GM18861 (cell line): Measurements from ENCODE around the gene DDX56.
"Not testable (repeated sequence)": the region's sequence is repeated elsewhere in the genome, so short reads cannot be mapped to it uniquely, and the experiment has no call there.

ENCODE experiments used
- ATAC-seq: cut with Tn5 transposase; IDR thresholded peaks from one replicate; pipeline ENCODE4 v1.9.1; 2021; ENCODE audit not compliant: unreplicated experiment

The DDX56 gene

DNA sequence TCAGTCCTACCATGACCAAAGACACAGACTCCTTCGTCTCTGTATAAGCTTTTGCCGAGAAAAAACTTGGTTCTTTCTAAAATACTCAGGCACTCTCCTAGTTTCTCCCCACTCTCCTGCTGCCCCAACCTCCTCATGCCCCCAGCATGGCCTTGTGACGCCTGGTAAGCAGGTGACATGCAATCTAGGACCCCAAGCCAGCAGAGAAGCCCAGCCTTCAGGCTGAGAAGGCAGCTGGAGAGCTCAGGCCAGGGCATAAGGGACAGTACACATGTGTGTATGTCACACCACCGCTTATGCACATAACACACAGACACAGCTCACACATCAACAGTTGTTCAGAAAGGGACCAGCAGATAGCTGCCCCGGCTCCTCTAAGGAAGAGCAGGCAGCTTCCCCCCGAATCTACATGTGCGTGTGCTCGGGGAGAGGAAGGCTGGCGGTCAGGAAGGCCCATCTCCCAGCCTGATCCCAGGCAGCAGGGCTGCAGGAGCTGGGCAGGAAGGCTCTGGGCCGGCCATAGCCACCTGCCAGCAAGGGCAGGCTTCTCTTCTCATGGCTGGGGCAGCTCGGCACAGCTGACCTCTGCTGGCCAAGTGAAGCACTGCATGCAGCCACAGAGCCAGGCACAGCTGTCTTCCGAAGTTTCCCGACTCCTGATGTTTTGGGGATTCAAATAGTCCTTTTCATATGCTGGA, 8.5 kb downstream of the DDX56 start:
- ATAC-seq = peak; percentile 55

DNA sequence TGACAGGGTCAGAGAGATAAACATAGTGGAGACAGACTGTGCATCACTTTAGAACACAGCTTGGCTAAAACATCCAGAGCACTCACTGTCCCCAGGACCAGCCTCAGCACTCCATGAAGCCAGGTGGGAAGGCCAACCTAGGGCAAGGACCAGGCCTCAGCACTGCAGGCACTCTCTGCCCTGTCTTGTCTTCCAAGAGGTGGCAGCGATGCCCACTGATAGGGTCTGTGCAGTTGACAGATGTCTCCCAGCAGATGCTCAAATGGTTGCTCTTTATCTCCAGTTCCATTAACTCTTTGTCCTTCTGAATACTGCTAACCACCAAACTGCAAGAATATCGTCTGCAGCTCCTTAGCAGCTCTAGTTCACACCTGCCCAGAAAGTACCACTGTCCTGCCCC, 9.1 kb downstream of the DDX56 start:
- ATAC-seq = no peak

DNA sequence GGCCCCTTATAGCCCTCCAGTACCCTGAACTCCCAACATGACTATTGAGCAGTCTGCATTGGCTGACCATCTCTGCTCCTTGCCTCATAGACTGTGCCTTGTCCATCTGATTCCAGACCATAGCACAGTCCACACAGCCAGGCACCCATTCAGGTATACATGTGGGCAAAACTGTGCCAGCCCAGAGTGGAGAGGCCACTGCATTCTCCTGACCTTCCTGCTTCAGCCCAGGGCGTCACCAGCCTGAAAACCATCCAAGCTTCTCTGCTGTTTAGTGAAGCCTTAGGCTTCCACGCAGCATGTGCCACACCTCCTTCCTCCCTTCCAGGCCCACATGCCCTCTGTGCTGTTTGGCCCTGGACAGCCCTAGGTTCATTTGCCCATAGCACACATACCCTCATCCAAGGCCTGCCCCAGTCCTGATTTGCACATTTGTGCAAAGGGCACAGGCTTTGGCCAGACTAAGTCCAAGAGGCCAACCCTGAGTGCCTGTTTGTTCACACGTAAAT, 10.5 kb downstream of the DDX56 start:
- no peak for ATAC-seq

DNA sequence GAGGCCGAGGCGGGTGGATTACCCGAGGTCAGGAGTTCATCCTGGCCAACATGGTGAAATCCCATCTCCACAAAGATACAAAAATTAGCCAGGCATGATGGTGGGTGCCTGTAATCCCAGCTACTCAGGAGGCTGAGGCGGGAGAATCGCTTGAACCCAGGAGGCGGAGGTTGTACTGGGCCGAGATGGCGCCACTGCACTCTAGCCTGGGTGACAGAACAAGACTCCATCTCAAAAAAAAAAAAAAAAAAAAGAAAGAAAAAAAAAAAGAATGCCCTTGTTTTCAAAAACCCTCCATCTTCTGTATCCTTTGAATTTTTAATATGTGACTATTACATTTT, 11.1 kb downstream of the DDX56 start:
- ATAC-seq = not testable (repeated sequence)

DNA sequence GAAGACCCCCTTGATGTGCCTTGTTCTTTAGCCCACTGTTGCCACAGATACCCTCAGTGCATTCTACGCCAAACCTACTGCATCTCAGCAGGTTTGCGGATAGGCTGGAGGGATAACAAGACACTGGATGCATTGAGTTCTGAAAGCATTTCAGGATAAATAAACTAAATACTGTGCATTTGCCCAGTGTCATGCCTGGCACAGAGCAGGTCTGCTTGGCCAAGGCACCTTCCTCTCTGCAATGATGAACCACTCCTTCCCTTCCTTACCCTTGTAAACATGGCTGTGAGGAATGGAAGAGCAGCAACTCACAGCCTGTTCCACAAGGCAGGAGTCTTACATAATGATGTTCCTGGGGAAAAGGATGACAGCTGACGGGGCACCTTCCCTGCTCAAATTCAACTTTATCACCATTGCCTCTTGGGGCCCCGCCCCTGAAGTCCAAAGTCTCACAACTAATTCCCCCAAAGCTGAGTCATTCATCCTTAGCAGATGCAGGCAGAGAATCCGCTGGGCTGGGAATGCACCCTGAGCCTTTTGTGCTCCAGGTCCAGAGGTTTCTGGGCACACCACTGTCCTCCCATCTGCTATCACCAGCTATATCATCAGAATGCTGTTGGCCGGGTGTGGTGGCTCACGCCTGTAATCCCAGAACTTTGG, 11.6 kb downstream of the DDX56 start:
- no peak for ATAC-seq

DNA sequence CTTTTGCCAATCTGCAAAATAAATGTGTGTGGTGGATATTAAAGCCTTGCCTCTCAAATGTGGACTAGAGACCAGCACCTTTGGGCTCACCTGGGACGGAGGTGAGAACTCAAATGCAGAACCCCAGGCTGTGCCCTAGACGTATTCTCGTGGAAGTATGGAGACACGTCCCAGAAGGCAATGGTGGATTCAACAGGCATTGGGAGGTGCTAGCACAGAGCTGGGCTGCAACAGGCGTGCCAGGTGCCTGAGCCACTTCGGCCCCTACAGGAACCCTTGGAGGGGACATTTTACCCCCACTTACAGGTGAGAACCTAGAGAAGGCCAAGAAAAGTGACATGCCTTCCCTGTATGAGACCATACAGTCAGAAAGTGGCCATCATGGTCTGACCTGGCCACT, 12.2 kb downstream of the DDX56 start:
- no peak for ATAC-seq

DNA sequence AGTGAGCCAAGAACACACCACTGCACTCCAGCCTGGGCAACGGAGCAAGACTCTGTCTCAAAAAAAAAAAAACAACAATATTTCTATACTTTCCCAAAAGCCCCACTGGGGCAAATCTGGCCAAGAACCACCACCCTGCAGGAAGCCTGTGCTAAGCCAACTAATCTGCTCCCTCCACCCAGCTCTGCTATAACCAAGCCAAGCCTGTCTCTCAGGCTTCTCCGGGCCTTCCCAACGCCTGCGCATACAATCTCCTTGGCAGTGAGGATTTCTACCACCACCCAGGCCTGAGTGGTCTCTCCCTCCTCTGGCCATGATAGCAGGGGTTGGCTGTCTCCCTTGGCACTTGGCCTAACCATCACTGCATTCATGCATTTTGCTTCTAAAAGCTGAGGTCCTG, 14.2 kb downstream of the DDX56 start:
- ATAC-seq = no peak

DNA sequence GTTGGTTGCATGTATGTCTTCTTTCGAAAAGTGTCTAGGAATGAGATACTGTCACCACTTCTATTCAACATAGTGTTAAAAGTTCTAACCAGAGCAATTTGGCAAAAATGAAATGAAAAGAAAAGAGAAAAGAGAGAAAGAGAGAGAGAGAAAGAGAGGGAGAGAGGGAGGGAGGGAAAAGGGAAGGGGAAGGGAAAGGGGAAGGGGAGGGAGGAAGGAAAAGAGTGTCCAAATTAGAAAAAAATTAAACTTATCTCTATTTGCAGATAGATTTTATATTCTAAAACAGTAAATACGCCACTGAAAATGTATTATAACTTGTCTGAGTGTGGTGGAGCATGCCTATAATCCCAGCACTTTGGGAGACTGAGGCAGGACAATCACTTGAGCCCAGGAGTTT, 16.2 kb downstream of the DDX56 start:
- ATAC-seq = no peak

DNA sequence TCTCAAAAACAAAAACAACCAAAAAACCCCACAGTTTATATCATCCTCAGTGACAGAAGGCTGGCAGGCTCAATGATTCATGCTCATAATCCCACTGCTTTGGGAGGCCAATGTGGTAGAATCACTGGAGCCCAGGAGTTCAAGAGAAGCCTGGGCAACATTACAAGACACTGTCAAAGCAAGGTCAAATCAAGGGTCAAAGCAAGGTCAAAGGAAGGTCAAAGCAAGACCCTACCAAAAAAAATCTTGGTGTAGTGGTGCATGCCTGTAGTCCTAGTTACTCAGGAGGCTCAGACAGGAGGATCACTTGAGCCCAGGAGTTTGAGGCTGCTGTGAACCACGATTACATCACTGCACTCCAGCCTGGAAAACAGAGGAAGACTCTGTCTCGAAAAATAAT, 18.4 kb downstream of the DDX56 start:
- ATAC-seq = no peak

DNA sequence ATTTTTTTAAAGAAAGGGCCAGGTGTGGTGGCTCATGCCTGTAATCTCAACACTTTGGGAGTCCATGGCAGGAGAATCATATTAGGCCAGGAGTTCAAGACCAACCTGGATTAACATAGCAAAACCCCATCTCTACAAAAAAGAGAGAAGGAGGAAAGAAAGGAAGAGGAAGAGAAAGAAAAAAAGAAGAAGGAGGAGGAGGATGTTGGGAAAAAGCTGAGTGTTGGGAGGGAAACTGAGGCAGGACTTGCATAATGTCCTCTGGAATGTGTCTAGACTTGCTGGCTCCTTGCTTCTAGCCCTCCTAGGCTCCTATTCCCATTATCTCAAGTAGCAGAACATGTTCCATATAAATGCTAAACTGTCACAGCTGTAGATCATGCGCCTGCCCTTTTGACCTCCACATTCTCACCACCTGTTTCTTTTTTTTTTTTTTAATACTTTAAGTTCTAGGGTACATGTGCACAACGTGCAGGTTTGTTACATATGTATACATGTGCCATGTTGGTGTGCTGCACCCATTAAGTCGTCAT, 21.2 kb downstream of the DDX56 start:
- not testable (repeated sequence) for ATAC-seq

DNA sequence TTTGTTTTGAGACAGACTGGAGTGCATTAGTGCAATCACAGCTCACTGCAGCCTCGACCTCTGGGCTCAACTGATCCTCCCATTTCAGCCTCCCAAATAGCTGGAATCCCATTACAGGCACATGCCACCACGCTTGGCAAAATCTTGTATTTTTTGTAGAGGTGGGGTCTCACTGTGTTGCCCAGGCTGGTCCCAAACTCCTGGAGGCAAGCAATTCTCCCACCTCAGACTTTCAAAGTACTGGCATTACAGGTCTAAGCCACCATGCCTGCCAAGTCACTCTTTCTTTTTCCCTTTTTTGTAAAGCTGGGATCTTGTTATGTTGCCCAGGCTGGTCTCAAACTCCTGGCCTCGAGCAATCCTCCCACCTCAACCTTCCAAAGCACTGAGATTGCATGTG, 24.3 kb downstream of the DDX56 start:
- ATAC-seq = no peak

DNA sequence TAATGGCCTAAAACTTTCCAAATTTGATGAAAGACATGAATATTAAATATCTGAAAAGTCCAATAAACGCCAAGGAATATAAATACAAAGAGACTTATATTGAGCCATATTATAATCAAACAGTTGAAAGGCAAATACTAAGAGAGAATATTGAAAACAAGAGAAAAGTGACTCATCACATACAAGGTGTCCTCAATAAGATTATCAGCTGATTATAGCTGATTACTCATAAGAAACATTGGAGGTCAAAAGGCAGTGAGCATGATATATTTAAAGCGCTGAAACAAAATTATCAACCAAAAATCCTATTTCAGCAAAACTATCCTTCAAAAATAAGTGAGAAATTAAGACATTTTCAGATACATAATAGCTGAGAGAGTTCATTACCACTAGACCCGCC, 24.8 kb downstream of the DDX56 start:
- ATAC-seq = no peak

DNA sequence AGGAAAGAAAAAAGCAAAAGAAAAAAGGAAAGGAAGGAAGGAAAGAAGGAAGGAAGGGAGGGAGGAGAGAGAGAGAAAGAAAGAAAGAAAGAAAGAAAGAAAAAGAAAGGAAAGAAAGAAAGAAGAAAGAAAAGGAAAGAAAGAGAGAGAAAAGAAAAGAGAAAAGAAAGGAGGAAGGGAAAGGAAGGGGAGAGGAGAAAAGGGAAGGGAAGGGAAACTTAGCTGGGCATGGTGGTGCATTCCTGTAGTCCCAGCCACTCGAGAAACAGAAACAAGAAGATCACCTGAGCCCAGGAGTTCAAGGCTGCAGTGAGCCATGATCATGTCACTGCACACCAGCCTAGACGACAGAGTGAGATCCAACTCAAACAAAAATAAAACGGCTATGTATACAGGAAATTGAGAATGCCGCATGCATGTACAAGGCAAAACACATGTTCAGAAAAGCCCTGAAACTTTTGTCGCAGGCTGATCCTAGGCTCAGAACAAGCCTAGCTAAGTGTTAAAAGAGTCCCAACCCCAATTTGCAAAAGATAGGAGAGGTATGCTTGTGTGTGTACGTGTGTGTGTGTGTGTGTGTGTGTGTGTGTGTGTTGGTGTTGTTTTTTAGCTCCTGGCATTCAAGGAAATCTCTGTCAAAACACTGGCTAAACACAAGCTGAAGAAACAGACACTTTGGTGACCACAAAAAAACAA, 26.0 kb downstream of the DDX56 start:
- no peak for ATAC-seq

DNA sequence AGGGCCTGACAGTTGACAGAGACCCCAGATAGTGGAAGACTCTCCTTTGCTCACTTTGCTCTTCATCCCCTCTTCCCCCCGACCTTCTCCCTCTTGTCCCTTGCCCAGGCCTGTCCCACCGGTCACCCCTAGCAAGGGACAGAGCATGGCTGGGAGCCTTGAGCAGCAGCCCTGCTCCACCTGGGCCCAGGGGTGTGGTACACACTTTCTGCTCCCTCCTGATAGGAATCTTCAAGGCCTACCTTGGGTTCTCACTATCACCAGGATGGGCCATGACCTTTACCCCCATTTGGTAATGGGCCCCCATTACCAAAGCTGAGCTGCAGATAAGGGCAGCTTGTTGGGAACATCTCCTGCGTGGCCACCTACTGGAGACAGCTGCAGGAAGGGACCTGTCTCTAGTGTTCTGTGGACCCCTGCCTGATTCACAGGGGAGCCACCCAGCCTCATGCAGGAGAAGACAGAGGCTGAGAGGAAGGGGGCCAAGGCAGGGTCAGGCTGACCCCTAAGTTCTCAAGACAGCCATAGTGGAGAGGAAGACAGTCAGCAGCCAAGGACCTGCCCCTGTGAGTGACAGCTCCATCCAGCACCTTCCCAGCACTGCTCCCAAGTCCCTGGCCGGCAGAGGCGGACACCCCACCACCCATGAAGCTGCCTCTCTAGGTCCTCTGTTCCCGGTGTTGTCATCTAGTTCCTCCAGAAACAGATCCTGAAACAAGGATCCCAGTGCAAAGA, 31.7 kb downstream of the DDX56 start:
- no peak for ATAC-seq

DNA sequence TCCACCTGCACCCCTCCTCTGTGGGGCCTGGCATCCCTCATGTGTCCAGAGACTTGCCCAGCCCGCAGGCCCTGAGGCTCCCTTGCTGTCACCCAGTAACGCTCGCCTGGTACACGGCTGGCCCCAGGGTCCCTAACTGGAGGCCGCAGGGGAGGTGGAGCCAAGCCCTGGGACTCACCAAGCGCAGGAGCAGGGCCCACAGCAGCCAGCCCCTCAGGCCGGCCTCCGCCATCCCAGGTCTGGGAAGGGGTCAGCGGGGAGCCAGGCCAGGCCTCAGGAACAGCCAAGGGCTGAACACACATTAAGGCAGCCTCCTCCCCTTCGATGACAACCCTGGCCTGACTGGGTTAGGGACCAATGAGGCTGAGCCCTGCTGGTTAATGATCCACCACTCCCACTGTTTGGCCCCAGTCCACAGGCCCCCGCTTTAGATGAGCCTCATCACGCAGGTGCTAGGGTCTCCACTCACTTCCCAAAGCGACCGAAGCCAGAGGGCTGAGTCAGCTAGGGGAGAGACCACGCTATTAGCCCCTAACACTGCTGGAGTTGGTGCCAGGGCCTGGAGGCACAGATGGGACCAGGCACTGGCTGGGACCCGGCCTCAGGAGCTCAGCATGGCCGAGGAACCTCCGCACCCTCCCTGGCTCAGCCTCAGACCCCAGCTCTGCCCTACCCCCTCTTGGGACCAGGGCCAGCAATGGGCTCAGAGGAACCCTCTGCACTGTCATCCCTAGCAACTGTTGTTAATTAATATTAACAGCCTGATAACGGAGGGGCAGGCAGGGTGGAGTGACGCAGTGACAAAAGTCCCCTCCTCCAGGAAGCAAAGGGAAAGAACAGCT, 32.5 kb downstream of the DDX56 start, which contains the start of gene NPC1L1:
TSS of gene NPC1L1 (minus strand) at position 303 of the 842 bp plus-strand sequence. CDS start at position 232, 71 bp downstream.
- ATAC-seq = no peak

DNA sequence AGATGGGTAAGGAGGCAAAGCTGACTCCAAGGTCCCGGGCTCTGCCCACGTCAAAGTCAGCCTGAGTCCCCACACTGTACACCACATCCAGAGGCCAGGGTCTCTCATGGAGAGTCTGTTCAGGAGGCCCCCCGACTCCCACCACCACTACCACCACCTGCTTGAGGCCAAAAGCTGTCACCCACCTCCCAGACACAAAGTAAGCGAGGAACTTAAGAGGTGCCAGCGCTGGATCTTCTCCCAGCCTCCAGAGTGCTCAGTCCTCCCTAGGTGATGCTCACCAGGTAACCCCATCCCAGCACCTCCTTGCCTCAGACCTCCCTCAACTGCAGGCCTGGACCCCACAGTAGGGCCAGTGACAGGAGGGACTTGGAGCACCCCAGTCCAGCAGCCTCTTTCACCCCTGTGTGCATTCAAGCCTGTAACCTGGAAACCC, 33.1 kb downstream of the DDX56 start:
- ATAC-seq = no peak

DNA sequence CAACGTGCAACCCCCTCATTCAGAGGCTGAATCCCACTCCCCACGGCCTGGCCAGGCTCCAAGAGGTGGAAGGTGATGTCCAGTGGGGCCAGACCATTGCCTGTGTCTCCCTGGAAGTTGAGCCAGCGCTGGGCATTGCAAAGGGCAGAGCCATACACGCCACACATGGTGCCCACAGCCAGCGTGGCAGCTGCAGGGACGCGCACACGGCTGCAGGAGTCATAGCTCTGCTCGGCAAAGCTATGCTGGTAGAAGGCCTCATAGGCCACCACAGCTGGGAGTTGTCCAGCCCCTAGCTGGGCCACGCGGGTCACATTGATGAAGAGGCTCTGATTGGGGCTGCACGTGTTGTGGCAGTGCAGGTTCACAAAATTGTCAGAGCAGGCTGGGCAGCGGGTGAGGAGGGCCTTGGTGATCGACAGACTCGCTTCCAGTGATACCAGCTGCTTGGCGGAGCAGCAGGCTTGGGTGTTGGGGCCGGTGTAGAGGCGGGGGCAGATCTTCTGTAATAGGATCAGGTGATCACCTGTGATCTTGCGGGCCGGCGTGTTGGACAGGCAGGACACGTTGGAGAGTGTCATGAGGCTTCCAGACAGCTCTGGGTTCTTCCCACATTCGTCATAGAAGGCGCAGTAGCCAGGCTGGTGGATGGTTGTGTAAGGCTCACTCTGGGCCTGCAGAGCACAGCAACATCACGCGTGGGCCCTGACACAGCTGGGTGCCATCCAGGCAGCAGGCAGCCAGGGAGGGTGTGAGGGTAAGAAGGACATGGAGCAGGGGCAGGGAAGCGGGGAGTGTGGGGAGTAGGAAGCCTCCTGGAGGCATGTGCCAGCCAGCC, 33.8 kb downstream of the DDX56 start:
- no peak for ATAC-seq

DNA sequence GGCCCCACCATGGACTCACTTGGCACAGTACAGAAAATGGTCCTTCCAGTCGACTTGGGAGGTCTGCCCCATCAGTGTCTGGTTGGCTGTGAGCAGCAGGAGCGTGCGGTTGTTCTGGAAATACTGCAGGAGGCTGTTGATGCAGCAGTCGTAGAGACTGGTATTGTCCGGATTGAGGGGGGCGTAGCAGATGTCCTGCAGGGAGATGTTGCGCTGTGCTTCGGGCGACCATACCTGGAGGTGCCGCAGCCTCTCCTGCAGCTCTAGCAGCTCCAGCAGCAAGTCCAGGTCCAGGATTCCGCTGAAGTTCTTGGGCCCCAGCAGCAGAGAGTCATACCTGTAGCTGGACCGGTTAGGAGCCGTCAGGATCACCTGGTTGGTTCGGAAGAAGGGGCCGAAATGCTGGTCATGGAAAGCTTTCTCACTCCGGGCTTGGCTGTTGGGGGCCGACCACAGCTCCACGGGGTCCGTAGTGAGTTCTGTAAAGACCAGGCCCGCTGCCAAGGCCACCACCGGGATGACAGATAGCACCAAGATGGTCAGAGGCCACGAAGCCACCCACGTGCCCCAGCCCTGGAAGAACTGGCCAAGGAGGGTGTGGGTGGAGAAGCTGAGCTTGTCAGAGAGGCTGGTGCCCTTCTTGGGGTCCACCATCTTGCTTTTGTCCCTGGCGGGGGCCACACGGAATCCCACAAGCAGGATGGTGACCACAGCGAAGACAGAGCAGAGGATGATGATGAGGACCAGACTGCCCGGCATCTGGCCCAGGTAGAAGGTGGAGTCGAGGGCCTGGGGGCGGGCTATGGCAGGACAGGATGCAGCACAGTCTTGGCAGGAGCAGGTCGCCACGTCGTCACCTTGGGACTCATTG, 34.7 kb downstream of the DDX56 start:
- no peak for ATAC-seq
